Hepatocyte (in vitro differentiated cells): ENCODE measurements around the gene VAPB.

Experiments used
- CTCF ChIP-seq: fragments of 200-600 bp; sonication (generic); IDR thresholded peaks from 2 replicates; pipeline ENCODE4 v1.5.1; 2016; ENCODE audit warnings: antibody characterized with exemption, mild to moderate bottlenecking; ENCODE audit not compliant: poor library complexity
- EZH2phosphoT487 ChIP-seq: fragments of 200-600 bp; sonication (generic); IDR thresholded peaks from one replicate; pipeline ENCODE4 v1.6.1; 2018; ENCODE audit warnings: antibody characterized with exemption, mild to moderate bottlenecking, low read depth, moderate library complexity; ENCODE audit not compliant: unreplicated experiment, severe bottlenecking

GRCh38 chr20:58464838-58465237, 75.8 kb downstream of the VAPB start:
- TF ChIP-seq EZH2phosphoT487: no peak
- TF ChIP-seq CTCF: no peak
